Cardiac septum (tissue), 1 donor: ENCODE data around the gene DSCAML1. TPM values are rescaled to one million over a fixed set of nuclear protein-coding genes. Genes with fewer than 3 reads are reported as not detected.

Source experiments
- DNase-seq: peaks from one replicate; pipeline ENCODE4 v3.0.0-alpha.2; 2020; ENCODE audit warnings: low spot score
- intact Hi-C: fragments of 100-400 bp; cut with DNase I; formaldehyde crosslinking; loops from one replicate; pipeline ENCODE4 v1.14.0; 2022
- total RNA-seq: library from RNA; stranded (reverse); fragmentation: NEBNext Ultra II Directional; extraction: Animal tissue kit (Norgen Biotek cat#: 25700); gene quantifications from one replicate; pipeline ENCODE4 v1.2.1, GENCODE V29; 2021
- donor health status: DM: no; HTN: no; CAD: no.

DSCAML1 gene
- total RNA-seq, 1 donor from 2014 or later, result 1.2 TPM

GRCh38 chr11:117480221-117480620 is 316.8 kb downstream of the DSCAML1 start:
- no peak for DNase-seq
- intact Hi-C loops, result no loop called here

- intact Hi-C loops, result no loop called here
- no peak for DNase-seq
Measured at GRCh38 chr11:117479372-117479771, 317.6 kb downstream of the DSCAML1 start.

- no peak for DNase-seq
- intact Hi-C loops, result no loop called here
Measured at GRCh38 chr11:117478926-117479325, 318.1 kb downstream of the DSCAML1 start.

GRCh38 chr11:117478126-117478860 is 318.7 kb downstream of the DSCAML1 start:
- no peak for DNase-seq
- intact Hi-C loops, result no loop called here

GRCh38 chr11:117477721-117478120 is 319.3 kb downstream of the DSCAML1 start:
- no peak for DNase-seq
- intact Hi-C loops, result no loop called here

- intact Hi-C loops, result no loop called here
- DNase-seq, result no peak
Measured at GRCh38 chr11:117476531-117477142, 320.4 kb downstream of the DSCAML1 start.

- intact Hi-C loops, result no loop called here
- DNase-seq, result no peak
Measured at GRCh38 chr11:117475716-117476530, 321.1 kb downstream of the DSCAML1 start.

GRCh38 chr11:117473481-117474091 is 323.4 kb downstream of the DSCAML1 start:
- intact Hi-C loops, result no loop called here
- no peak for DNase-seq

GRCh38 chr11:117471776-117472175 is 325.2 kb downstream of the DSCAML1 start:
- no peak for DNase-seq
- intact Hi-C loops, result no loop called here

- intact Hi-C loops, result no loop called here
Measured at GRCh38 chr11:117470576-117470975, 326.4 kb downstream of the DSCAML1 start.

GRCh38 chr11:117468888-117469287 is 328.1 kb downstream of the DSCAML1 start:
- intact Hi-C loops, result no loop called here
- DNase-seq, result no peak

More at GRCh38 chr11:117470576-117470975, 326.4 kb downstream of the DSCAML1 start:
- DNase-seq, result no peak

- intact Hi-C loops, result no loop called here
- DNase-seq, result no peak
Measured at GRCh38 chr11:117467770-117468169, 329.2 kb downstream of the DSCAML1 start.

- DNase-seq, result no peak
- intact Hi-C loops, result no loop called here
Measured at GRCh38 chr11:117466966-117467365, 330.1 kb downstream of the DSCAML1 start.

GRCh38 chr11:117465236-117465997 is 331.6 kb downstream of the DSCAML1 start:
- intact Hi-C loops, result no loop called here

GRCh38 chr11:117464778-117465177 is 332.2 kb downstream of the DSCAML1 start:
- intact Hi-C loops, result no loop called here
- no peak for DNase-seq

More at GRCh38 chr11:117465236-117465997, 331.6 kb downstream of the DSCAML1 start:
- no peak for DNase-seq

- no peak for DNase-seq
- intact Hi-C loops, result no loop called here
Measured at GRCh38 chr11:117462864-117463247, 334.2 kb downstream of the DSCAML1 start.

- intact Hi-C loops, result no loop called here
- DNase-seq, result no peak
Measured at GRCh38 chr11:117462183-117462863, 334.7 kb downstream of the DSCAML1 start.

GRCh38 chr11:117461396-117462182 is 335.4 kb downstream of the DSCAML1 start:
- DNase-seq, result no peak

More at GRCh38 chr11:117461396-117462182, 335.4 kb downstream of the DSCAML1 start:
- intact Hi-C loops, result no loop called here
